GM23338 (cell line): Measurements from ENCODE around the gene C20orf204.

Source experiments
- EZH2 ChIP-seq: fragments of 200-600 bp; sonication (generic); IDR thresholded peaks from one replicate; pipeline ENCODE4 v1.8.0; 2017; ENCODE audit warnings: antibody characterized with exemption, mild to moderate bottlenecking, low read depth; ENCODE audit not compliant: unreplicated experiment
- EZH2phosphoT487 ChIP-seq: fragments of 200-600 bp; sonication (generic); IDR thresholded peaks from one replicate; pipeline ENCODE4 v1.8.1; 2018; ENCODE audit warnings: antibody characterized with exemption; ENCODE audit not compliant: unreplicated experiment
- JUNB ChIP-seq: IDR thresholded peaks from one replicate; pipeline ENCODE4 v1.6.1; 2016; ENCODE audit warnings: antibody characterized with exemption; ENCODE audit not compliant: unreplicated experiment
- NANOG ChIP-seq: IDR thresholded peaks from 2 replicates; pipeline ENCODE4 v1.6.1; 2016; ENCODE audit warnings: antibody characterized with exemption, borderline replicate concordance
- POLR2AphosphoS5 ChIP-seq: IDR thresholded peaks from 2 replicates; pipeline ENCODE4 v1.6.1; 2016; ENCODE audit warnings: antibody characterized with exemption, low read depth
- ZNF331 ChIP-seq: fragments of 250-450 bp; sonication (Bioruptor Pico); IDR thresholded peaks from 2 replicates; pipeline ENCODE4 v1.5.0; 2020; ENCODE audit warnings: low read depth, mild to moderate bottlenecking, moderate library complexity
- TF ChIP-seq, protein P1 (sequence below), 2 experiments: fragments of 200-600 bp in 1 of 2; sonication (generic) in 1 of 2; conservative IDR thresholded peaks; 2 replicates each; pipeline versions ENCODE4 v1.5.1 to v1.6.1; 2016 to 2017; ENCODE audit warnings: antibody characterized with exemption in 2 of 2, low read depth in 2 of 2, mild to moderate bottlenecking in 2 of 2, moderate library complexity in 1 of 2
- TF ChIP-seq, protein P2 (sequence below): IDR thresholded peaks from one replicate; pipeline ENCODE4 v1.6.1; 2018; ENCODE audit warnings: antibody characterized with exemption; ENCODE audit not compliant: unreplicated experiment
- TF ChIP-seq, protein P3 (sequence below): fragments of 250-450 bp; sonication (Bioruptor Pico); IDR thresholded peaks from 2 replicates; pipeline ENCODE4 v1.5.0; 2020; ENCODE audit warnings: mild to moderate bottlenecking, moderate library complexity

DNA sequence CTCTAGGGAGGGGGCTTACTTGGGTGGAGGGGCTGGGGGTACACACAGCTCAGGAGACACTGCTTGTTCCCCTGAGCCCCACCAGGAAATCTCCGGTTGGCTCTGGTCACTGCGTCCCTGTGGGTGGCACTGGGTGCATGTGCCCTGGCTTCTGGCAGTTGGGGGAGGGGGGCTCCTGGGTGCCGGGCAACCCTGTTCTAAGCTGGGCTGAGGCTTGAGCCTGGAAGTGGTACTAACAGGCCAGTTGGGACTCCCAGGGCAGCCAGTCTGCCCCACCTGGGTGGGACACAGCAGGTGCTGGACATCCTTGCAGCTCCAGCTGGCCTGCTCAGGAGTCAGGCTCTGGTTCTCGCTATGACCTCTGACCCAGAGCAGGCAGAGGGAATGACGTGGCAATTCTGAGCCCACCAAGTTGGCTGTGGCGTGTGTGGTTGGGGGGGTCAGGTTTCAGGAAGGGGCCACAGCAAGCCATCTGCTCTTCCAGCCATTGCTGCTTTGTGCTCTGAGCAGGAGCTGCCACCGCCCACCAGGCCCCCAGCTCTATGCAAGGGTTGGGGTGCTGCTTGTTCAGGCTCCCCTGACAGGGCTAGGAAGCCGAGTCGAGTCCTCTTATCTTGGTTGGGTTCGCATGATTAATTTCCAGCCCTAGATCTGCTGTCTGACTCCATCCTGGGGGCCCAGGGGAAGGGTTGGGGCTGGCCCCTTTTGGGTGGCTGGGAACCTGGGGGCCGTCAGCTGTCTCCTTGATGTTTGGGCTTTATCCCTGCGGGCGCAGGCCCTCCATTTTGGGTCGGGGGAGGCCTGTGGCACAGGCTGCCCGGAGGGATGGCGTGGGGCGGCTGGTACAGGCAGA, 590 bp downstream of the C20orf204 start:
- TF ChIP-seq NANOG, result no peak
- TF ChIP-seq, protein P1, sequence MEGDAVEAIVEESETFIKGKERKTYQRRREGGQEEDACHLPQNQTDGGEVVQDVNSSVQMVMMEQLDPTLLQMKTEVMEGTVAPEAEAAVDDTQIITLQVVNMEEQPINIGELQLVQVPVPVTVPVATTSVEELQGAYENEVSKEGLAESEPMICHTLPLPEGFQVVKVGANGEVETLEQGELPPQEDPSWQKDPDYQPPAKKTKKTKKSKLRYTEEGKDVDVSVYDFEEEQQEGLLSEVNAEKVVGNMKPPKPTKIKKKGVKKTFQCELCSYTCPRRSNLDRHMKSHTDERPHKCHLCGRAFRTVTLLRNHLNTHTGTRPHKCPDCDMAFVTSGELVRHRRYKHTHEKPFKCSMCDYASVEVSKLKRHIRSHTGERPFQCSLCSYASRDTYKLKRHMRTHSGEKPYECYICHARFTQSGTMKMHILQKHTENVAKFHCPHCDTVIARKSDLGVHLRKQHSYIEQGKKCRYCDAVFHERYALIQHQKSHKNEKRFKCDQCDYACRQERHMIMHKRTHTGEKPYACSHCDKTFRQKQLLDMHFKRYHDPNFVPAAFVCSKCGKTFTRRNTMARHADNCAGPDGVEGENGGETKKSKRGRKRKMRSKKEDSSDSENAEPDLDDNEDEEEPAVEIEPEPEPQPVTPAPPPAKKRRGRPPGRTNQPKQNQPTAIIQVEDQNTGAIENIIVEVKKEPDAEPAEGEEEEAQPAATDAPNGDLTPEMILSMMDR (conservative IDR thresholded peaks at IDR 0.05; ENCODE audit: low read depth in 2 of 2), result no peak
- no peak for TF ChIP-seq JUNB
- TF ChIP-seq POLR2AphosphoS5, result no peak
- TF ChIP-seq EZH2, result no peak
- TF ChIP-seq, protein P2, sequence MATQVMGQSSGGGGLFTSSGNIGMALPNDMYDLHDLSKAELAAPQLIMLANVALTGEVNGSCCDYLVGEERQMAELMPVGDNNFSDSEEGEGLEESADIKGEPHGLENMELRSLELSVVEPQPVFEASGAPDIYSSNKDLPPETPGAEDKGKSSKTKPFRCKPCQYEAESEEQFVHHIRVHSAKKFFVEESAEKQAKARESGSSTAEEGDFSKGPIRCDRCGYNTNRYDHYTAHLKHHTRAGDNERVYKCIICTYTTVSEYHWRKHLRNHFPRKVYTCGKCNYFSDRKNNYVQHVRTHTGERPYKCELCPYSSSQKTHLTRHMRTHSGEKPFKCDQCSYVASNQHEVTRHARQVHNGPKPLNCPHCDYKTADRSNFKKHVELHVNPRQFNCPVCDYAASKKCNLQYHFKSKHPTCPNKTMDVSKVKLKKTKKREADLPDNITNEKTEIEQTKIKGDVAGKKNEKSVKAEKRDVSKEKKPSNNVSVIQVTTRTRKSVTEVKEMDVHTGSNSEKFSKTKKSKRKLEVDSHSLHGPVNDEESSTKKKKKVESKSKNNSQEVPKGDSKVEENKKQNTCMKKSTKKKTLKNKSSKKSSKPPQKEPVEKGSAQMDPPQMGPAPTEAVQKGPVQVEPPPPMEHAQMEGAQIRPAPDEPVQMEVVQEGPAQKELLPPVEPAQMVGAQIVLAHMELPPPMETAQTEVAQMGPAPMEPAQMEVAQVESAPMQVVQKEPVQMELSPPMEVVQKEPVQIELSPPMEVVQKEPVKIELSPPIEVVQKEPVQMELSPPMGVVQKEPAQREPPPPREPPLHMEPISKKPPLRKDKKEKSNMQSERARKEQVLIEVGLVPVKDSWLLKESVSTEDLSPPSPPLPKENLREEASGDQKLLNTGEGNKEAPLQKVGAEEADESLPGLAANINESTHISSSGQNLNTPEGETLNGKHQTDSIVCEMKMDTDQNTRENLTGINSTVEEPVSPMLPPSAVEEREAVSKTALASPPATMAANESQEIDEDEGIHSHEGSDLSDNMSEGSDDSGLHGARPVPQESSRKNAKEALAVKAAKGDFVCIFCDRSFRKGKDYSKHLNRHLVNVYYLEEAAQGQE, result no peak
- no peak for TF ChIP-seq EZH2phosphoT487
- no peak for TF ChIP-seq ZNF331 (CRISPR knock-in tag)
- TF ChIP-seq, protein P3, sequence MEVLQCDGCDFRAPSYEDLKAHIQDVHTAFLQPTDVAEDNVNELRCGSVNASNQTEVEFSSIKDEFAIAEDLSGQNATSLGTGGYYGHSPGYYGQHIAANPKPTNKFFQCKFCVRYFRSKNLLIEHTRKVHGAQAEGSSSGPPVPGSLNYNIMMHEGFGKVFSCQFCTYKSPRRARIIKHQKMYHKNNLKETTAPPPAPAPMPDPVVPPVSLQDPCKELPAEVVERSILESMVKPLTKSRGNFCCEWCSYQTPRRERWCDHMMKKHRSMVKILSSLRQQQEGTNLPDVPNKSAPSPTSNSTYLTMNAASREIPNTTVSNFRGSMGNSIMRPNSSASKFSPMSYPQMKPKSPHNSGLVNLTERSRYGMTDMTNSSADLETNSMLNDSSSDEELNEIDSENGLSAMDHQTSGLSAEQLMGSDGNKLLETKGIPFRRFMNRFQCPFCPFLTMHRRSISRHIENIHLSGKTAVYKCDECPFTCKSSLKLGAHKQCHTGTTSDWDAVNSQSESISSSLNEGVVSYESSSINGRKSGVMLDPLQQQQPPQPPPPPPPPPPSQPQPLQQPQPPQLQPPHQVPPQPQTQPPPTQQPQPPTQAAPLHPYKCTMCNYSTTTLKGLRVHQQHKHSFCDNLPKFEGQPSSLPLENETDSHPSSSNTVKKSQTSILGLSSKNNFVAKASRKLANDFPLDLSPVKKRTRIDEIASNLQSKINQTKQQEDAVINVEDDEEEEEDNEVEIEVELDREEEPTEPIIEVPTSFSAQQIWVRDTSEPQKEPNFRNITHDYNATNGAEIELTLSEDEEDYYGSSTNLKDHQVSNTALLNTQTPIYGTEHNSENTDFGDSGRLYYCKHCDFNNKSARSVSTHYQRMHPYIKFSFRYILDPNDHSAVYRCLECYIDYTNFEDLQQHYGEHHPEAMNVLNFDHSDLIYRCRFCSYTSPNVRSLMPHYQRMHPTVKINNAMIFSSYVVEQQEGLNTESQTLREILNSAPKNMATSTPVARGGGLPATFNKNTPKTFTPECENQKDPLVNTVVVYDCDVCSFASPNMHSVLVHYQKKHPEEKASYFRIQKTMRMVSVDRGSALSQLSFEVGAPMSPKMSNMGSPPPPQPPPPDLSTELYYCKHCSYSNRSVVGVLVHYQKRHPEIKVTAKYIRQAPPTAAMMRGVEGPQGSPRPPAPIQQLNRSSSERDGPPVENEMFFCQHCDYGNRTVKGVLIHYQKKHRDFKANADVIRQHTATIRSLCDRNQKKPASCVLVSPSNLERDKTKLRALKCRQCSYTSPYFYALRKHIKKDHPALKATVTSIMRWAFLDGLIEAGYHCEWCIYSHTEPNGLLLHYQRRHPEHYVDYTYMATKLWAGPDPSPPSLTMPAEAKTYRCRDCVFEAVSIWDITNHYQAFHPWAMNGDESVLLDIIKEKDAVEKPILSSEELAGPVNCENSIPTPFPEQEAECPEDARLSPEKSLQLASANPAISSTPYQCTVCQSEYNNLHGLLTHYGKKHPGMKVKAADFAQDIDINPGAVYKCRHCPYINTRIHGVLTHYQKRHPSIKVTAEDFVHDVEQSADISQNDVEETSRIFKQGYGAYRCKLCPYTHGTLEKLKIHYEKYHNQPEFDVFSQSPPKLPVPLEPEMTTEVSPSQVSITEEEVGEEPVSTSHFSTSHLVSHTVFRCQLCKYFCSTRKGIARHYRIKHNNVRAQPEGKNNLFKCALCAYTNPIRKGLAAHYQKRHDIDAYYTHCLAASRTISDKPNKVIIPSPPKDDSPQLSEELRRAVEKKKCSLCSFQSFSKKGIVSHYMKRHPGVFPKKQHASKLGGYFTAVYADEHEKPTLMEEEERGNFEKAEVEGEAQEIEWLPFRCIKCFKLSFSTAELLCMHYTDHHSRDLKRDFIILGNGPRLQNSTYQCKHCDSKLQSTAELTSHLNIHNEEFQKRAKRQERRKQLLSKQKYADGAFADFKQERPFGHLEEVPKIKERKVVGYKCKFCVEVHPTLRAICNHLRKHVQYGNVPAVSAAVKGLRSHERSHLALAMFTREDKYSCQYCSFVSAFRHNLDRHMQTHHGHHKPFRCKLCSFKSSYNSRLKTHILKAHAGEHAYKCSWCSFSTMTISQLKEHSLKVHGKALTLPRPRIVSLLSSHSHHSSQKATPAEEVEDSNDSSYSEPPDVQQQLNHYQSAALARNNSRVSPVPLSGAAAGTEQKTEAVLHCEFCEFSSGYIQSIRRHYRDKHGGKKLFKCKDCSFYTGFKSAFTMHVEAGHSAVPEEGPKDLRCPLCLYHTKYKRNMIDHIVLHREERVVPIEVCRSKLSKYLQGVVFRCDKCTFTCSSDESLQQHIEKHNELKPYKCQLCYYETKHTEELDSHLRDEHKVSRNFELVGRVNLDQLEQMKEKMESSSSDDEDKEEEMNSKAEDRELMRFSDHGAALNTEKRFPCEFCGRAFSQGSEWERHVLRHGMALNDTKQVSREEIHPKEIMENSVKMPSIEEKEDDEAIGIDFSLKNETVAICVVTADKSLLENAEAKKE, result no peak
